Natural killer cell (primary cell): ENCODE measurements around the gene RAB3C. TPM values are rescaled to one million over a fixed set of nuclear protein-coding genes. Genes with fewer than 3 reads are reported as not detected.

Experiments used
- ATAC-seq, 3 donors: fragments of 150-1000 bp in 2 of 3; fragments of 200-7000 bp in 1 of 3; cut with Tn5 transposase; 1 replicate in 1 of 3; 2 replicates in 2 of 3; pipeline ENCODE4 v1.10.0; 2021; ENCODE audit warnings: mild to moderate bottlenecking in 2 of 3, moderate library complexity in 2 of 3
- DNase-seq, 2 donors: peaks; one replicate each; pipeline versions ENCODE4 v3.0.0 to v3.0.0-alpha.2; 2013 to 2021; ENCODE audit warnings: mixed read lengths in 1 of 2
- H3K27ac ChIP-seq: one replicate; pipeline ENCODE4 v1.5.1; 2013; ENCODE audit warnings: mild to moderate bottlenecking, low read length
- H3K27me3 ChIP-seq: one replicate; pipeline ENCODE4 v1.6.1; 2013; ENCODE audit warnings: low read length; ENCODE audit not compliant: control insufficient read depth, insufficient read depth
- H3K36me3 ChIP-seq: one replicate; pipeline ENCODE4 v1.6.1; 2013; ENCODE audit warnings: low read length; ENCODE audit not compliant: control insufficient read depth, insufficient read depth
- H3K4me1 ChIP-seq: one replicate; pipeline ENCODE4 v1.6.1; 2013; ENCODE audit warnings: low read length; ENCODE audit not compliant: control insufficient read depth, insufficient read depth
- H3K4me3 ChIP-seq: one replicate; pipeline ENCODE4 v1.5.1; 2013; ENCODE audit warnings: low read length
- H3K9me3 ChIP-seq: one replicate; pipeline ENCODE4 v1.6.1; 2013; ENCODE audit warnings: low read length; ENCODE audit not compliant: control insufficient read depth, insufficient read depth
- H3K27ac Mint-ChIP-seq, 2 donors: one replicate each; pipeline ENCODE4 v1.8.0; 2022; ENCODE audit warnings: mild to moderate bottlenecking in 2 of 2, mixed read lengths in 2 of 2, moderate library complexity in 1 of 2
- H3K27me3 Mint-ChIP-seq, 2 donors: one replicate each; pipeline ENCODE4 v1.8.0; 2022; ENCODE audit warnings: low read depth in 2 of 2, mixed read lengths in 2 of 2
- H3K36me3 Mint-ChIP-seq: one replicate; pipeline ENCODE4 v1.8.0; 2022; ENCODE audit warnings: mixed read lengths
- H3K4me1 Mint-ChIP-seq, 2 donors: one replicate each; pipeline ENCODE4 v1.8.0; 2022; ENCODE audit warnings: mixed read lengths in 2 of 2
- H3K4me3 Mint-ChIP-seq: one replicate; pipeline ENCODE4 v1.8.0; 2022; ENCODE audit warnings: mild to moderate bottlenecking, moderate library complexity, mixed read lengths
- H3K9me3 Mint-ChIP-seq, 2 donors: one replicate each; pipeline ENCODE4 v1.8.0; 2022; ENCODE audit warnings: mixed read lengths in 2 of 2
- WGBS: methylation state at CpG from one replicate; pipeline ENCODE4 v1.1.7; 2013; ENCODE audit warnings: missing lambda C conversion rate; ENCODE audit not compliant: insufficient coverage; 5-methylcytosine and 5-hydroxymethylcytosine counted together
- intact Hi-C: fragments of 100-400 bp; cut with micrococcal nuclease; formaldehyde crosslinking; loops from one replicate; pipeline ENCODE4 v1.14.2; 2022
- total RNA-seq, 4 donors: library from RNA; stranded (reverse); fragments of 120-200 nt in 1 of 4; gene quantifications; one replicate each; pipeline versions ENCODE4 v1.2.3 to v1.2.4, GENCODE V29; 2013 to 2022
- TF ChIP-seq, protein P1 (sequence below): fragments of 200-600 bp; IDR thresholded peaks from one replicate; pipeline ENCODE4 v1.8.0; 2022; ENCODE audit warnings: antibody characterized with exemption

The RAB3C gene
- total RNA-seq, 3 donors from 2014 or later (not counting 1 experiment from before 2014, with no cell fraction given), result 0.05 TPM; not detected in 2

DNA sequence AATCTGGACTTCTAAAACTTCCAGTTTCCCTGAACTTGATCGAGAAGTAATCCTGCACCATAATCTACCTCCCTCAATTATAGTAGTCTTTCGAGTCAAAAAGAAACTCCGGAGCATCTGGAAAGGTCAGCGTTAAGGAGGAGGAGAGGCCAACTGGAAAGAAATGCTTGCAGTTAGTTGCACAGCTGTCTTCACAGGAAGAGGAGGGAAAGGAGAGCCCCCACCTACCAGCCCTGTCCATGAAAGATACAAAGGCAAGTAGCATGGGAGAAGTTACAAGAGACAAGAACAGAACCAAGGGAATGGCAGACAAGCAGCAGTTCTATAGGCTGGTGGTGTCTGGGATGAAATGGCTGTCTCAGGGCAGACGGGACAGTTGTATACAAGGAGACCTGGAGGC lies 170.6 kb downstream of the RAB3C start:
- Mint-ChIP-seq H3K4me1 (peaks cover 0 to 2% of the 10 kb centered on the region in 2 donors), H3K27me3 (peaks cover 5 to 13% of the 10 kb centered on the region in 2 donors), H3K27ac (no peak overlapping the region), H3K4me3 (no peak overlapping the region), H3K9me3 (peaks cover 0 to 2% of the 10 kb centered on the region in 2 donors), H3K36me3 (no peaks in the 10 kb centered on the region)
- 97% methylated on average over 5 of the region's 5 CpGs for WGBS
- DNase-seq, result no peak
- Histone ChIP-seq H3K9me3 (no peaks in the 10 kb centered on the region), H3K27me3 (no peaks in the 10 kb centered on the region), H3K4me1 (no peaks in the 10 kb centered on the region), H3K27ac (no peak overlapping the region), H3K36me3 (no peaks in the 10 kb centered on the region), H3K4me3 (no peak overlapping the region)
- TF ChIP-seq, protein P1, sequence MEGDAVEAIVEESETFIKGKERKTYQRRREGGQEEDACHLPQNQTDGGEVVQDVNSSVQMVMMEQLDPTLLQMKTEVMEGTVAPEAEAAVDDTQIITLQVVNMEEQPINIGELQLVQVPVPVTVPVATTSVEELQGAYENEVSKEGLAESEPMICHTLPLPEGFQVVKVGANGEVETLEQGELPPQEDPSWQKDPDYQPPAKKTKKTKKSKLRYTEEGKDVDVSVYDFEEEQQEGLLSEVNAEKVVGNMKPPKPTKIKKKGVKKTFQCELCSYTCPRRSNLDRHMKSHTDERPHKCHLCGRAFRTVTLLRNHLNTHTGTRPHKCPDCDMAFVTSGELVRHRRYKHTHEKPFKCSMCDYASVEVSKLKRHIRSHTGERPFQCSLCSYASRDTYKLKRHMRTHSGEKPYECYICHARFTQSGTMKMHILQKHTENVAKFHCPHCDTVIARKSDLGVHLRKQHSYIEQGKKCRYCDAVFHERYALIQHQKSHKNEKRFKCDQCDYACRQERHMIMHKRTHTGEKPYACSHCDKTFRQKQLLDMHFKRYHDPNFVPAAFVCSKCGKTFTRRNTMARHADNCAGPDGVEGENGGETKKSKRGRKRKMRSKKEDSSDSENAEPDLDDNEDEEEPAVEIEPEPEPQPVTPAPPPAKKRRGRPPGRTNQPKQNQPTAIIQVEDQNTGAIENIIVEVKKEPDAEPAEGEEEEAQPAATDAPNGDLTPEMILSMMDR, result no peak
- ATAC-seq, result no peak
- intact Hi-C loops, result no loop called here

DNA sequence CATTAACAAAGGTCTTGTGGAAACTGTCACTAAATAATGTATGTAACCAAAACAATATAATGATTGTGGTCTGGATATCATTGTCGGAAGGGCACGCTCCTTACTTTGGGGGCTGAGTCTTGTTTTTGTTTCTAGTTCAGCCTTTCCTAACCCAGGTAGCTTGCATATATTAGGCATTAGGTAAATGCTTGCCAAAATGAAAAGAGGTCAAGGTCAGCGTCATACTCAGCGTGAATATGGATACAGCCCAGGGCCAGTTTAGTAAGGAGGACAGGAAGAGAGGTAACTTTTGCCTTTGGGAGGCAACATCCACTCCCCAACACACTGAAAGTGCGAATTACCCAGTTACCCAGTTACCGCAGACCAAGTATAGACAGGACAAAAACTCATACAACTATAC lies 171.4 kb downstream of the RAB3C start:
- Mint-ChIP-seq H3K27me3 (peaks cover 5 to 13% of the 10 kb centered on the region in 2 donors), H3K9me3 (peaks cover 0 to 2% of the 10 kb centered on the region in 2 donors), H3K4me1 (peaks cover 6 to 10% of the 10 kb centered on the region in 2 donors), H3K4me3 (no peak overlapping the region), H3K36me3 (no peaks in the 10 kb centered on the region), H3K27ac (no peak overlapping the region)
- no peaks in the 10 kb centered on the region for H3K36me3 ChIP-seq
- H3K27me3 ChIP-seq, result no peaks in the 10 kb centered on the region
- ATAC-seq (no peak), DNase-seq (no peak)
- H3K27ac ChIP-seq, result no peak overlapping the region
- 88% methylated on average over 6 of the region's 6 CpGs for WGBS
- peaks cover 3% of the 10 kb centered on the region for H3K4me1 ChIP-seq
- intact Hi-C loops, result no loop called here
- H3K4me3 ChIP-seq, result no peak overlapping the region
- no peaks in the 10 kb centered on the region for H3K9me3 ChIP-seq
- TF ChIP-seq, protein P1, result no peak

DNA sequence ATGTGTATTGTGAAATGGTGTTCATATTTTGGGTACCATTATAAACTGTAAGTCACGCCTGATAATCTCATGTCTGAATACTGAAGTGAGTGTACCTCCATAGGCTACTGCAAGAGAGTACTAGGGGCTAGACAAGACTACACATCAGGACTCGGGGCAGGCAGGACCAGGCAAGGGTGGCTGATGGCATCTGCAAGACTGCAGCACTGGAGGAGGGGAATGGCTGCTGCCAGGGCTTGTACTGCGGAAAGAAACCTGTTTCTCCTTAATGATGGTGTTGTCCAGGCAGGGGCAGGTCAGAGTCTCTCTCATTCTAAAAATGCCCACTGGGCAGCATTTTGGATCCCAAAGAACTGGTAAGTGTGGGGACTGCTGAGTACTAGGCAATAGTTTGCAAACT lies 172.5 kb downstream of the RAB3C start:
- H3K4me1 ChIP-seq, result peaks cover 4% of the 10 kb centered on the region
- Mint-ChIP-seq H3K27me3 (peaks cover 5 to 13% of the 10 kb centered on the region in 2 donors), H3K4me3 (no peak overlapping the region), H3K9me3 (peaks cover 0 to 2% of the 10 kb centered on the region in 2 donors), H3K27ac (no peak overlapping the region), H3K36me3 (no peaks in the 10 kb centered on the region), H3K4me1 (peaks cover 17 to 22% of the 10 kb centered on the region in 2 donors)
- no peak overlapping the region for H3K4me3 ChIP-seq
- DNase-seq (no peak), ATAC-seq (no peak)
- TF ChIP-seq, protein P1, result no peak
- H3K36me3 ChIP-seq, result no peaks in the 10 kb centered on the region
- no peak overlapping the region for H3K27ac ChIP-seq
- intact Hi-C loops, result no loop called here
- 95% methylated on average over 3 of the region's 3 CpGs for WGBS
- no peaks in the 10 kb centered on the region for H3K27me3 ChIP-seq
- H3K9me3 ChIP-seq, result no peaks in the 10 kb centered on the region

DNA sequence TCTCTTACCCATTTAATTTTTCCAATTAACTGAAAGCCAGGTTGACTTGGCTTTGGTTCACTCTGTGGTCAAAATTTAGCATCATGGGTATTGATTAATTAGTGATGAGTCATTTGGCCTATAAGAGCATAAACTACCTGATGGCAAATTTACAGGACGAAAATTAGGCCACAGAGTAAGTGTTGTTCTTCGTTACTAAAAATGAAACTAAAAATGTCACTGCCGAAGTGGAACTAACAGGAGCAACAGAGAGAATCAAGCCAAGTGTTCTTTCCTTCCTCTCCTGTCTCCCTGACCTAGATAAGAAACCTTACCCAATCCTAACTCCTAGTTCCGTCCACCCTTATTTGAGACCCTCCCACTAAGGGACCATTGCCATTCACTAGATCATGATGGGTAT lies 176.9 kb downstream of the RAB3C start:
- TF ChIP-seq, protein P1, result no peak
- no peaks in the 10 kb centered on the region for H3K9me3 ChIP-seq
- peak; percentile 65 to 74 (median 68) for ATAC-seq
- no peaks in the 10 kb centered on the region for H3K36me3 ChIP-seq
- peak in 1 of 2 donors; percentile 42 for DNase-seq
- Mint-ChIP-seq H3K4me3 (peak overlapping the region; percentile 77), H3K27ac (peak overlapping the region; percentile 78 to 79), H3K36me3 (no peaks in the 10 kb centered on the region), H3K4me1 (peaks cover 17 to 27% of the 10 kb centered on the region in 2 donors), H3K9me3 (no peaks in the 10 kb centered on the region), H3K27me3 (peaks cover 0 to 2% of the 10 kb centered on the region in 2 donors)
- WGBS, result 0% methylated on average over 3 of the region's 4 CpGs
- peak overlapping the region; percentile 50 for H3K27ac ChIP-seq
- H3K27me3 ChIP-seq, result no peaks in the 10 kb centered on the region
- peaks cover 4% of the 10 kb centered on the region for H3K4me1 ChIP-seq
- intact Hi-C loops, result no loop called here
- peak overlapping the region; percentile 14 for H3K4me3 ChIP-seq
